Inferior parietal cortex (tissue), 1 donor: ENCODE data around the gene BPIFB3.
"Not testable (repeated sequence)": the region's sequence is repeated elsewhere in the genome, so short reads cannot be mapped to it uniquely, and the experiment has no call there.

Experiments
- DNase-seq: peaks from one replicate; pipeline ENCODE4 v3.0.0-alpha.2; 2016; ENCODE audit errors: extremely low spot score

Gene BPIFB3

GRCh38 chr20:33027769-33028751, 25.6 kb upstream of the BPIFB3 start:
- DNase-seq: no peak

- DNase-seq: no peak
Measured at GRCh38 chr20:33028875-33029274, 24.8 kb upstream of the BPIFB3 start.

- DNase-seq: no peak
Measured at GRCh38 chr20:33030076-33030475, 23.6 kb upstream of the BPIFB3 start.

- no peak for DNase-seq
Measured at GRCh38 chr20:33030569-33030968, 23.1 kb upstream of the BPIFB3 start.

GRCh38 chr20:33031531-33031930, 22.2 kb upstream of the BPIFB3 start, which contains the start of gene BPIFB6:
BPIFB6 (plus strand) TSS chr20:33031648; CDS start chr20:33031648, 0 bp downstream.
- DNase-seq: no peak

- DNase-seq: no peak
Measured at GRCh38 chr20:33032555-33032954, 21.1 kb upstream of the BPIFB3 start.

GRCh38 chr20:33033381-33033780, 20.3 kb upstream of the BPIFB3 start:
- DNase-seq: no peak

GRCh38 chr20:33034115-33034514, 19.6 kb upstream of the BPIFB3 start:
- DNase-seq: no peak

GRCh38 chr20:33034901-33035492, 18.7 kb upstream of the BPIFB3 start:
- DNase-seq: no peak

GRCh38 chr20:33037456-33037855, 16.2 kb upstream of the BPIFB3 start:
- DNase-seq: no peak

- DNase-seq: no peak
Measured at GRCh38 chr20:33038243-33038642, 15.5 kb upstream of the BPIFB3 start.

GRCh38 chr20:33042430-33042829, 11.3 kb upstream of the BPIFB3 start:
- DNase-seq: no peak

- DNase-seq: no peak
Measured at GRCh38 chr20:33042983-33043730, 10.5 kb upstream of the BPIFB3 start.

GRCh38 chr20:33043731-33044181, 9.9 kb upstream of the BPIFB3 start:
- DNase-seq: no peak

- DNase-seq: not testable (repeated sequence)
Measured at GRCh38 chr20:33045129-33045721, 8.5 kb upstream of the BPIFB3 start.

- no peak for DNase-seq
Measured at GRCh38 chr20:33046412-33046811, 7.3 kb upstream of the BPIFB3 start.

- DNase-seq: no peak
Measured at GRCh38 chr20:33051333-33051732, 2.4 kb upstream of the BPIFB3 start.

GRCh38 chr20:33054381-33054780, 678 bp downstream of the BPIFB3 start:
- no peak for DNase-seq

- DNase-seq: no peak
Measured at GRCh38 chr20:33054791-33055190, 1.1 kb downstream of the BPIFB3 start.

- DNase-seq: no peak
Measured at GRCh38 chr20:33059136-33059535, 5.4 kb downstream of the BPIFB3 start.

- DNase-seq: no peak
Measured at GRCh38 chr20:33059741-33060390, 6.2 kb downstream of the BPIFB3 start.
